PC-9 (cell line): ENCODE measurements around the gene TCEANC. TPM values are rescaled to one million over a fixed set of nuclear protein-coding genes. Genes with fewer than 3 reads are reported as not detected.

Experiments
- BruUV-seq: library from RNA; stranded (reverse); fragments of 400-500 nt; replicated peaks from 2 replicates; lab custom pipeline; 2021; lab: Mats Ljungman, UMichigan
- CTCF ChIA-PET: fragments of 300-600 bp; sonication (Branson Sonifier 250); formaldehyde crosslinking; loops from one replicate; lab custom pipeline; 2022; ENCODE audit warnings: antibody characterized with exemption; lab: Charles Lee
- POLR2A ChIA-PET: fragments of 300-600 bp; sonication (Branson Sonifier 250); formaldehyde crosslinking; loops from one replicate; lab custom pipeline; 2022; ENCODE audit warnings: antibody characterized with exemption; ENCODE audit not compliant: unreplicated experiment; lab: Charles Lee
- DNase-seq, 2 experiments: peaks; one replicate each; pipeline versions ENCODE4 v3.0.0 to v3.0.0-alpha.2; 2015 to 2022; ENCODE audit warnings: mixed read lengths in 1 of 2
- H2AFZ ChIP-seq: fragments of 200-600 bp; sonication (generic); 2 replicates; pipeline ENCODE4 v1.8.1; 2017; ENCODE audit warnings: antibody characterized with exemption
- H3F3A ChIP-seq: fragments of 200-600 bp; sonication (generic); 2 replicates; pipeline ENCODE4 v1.8.1; 2017; ENCODE audit warnings: antibody characterized with exemption, mild to moderate bottlenecking, low read depth; ENCODE audit not compliant: insufficient read depth
- H3K27ac ChIP-seq: fragments of 200-600 bp; sonication (generic); 2 replicates; pipeline ENCODE4 v1.6.1; 2016; ENCODE audit warnings: mixed run types
- H3K27me3 ChIP-seq: fragments of 200-600 bp; sonication (generic); 2 replicates; pipeline ENCODE4 v1.6.1; 2016; ENCODE audit warnings: low read depth, mixed run types; ENCODE audit not compliant: insufficient read depth
- H3K36me3 ChIP-seq: fragments of 200-600 bp; sonication (generic); 2 replicates; pipeline ENCODE4 v1.6.1; 2016; ENCODE audit warnings: low read depth, mixed run types
- H3K4me1 ChIP-seq: fragments of 200-600 bp; sonication (generic); replicated peaks from 2 replicates; pipeline ENCODE4 v1.6.1; 2016; ENCODE audit warnings: mixed run types; ENCODE audit not compliant: insufficient read depth
- H3K4me2 ChIP-seq: fragments of 200-600 bp; sonication (generic); 2 replicates; pipeline ENCODE4 v1.6.1; 2017; ENCODE audit warnings: mixed run types
- H3K4me3 ChIP-seq: fragments of 200-600 bp; sonication (generic); 2 replicates; pipeline ENCODE4 v1.6.1; 2016; ENCODE audit warnings: mixed run types
- H3K79me2 ChIP-seq: fragments of 200-600 bp; sonication (generic); 2 replicates; pipeline ENCODE4 v1.6.1; 2017; ENCODE audit warnings: low read depth, mixed run types
- H3K9me2 ChIP-seq: fragments of 200-600 bp; sonication (generic); 2 replicates; pipeline ENCODE4 v1.8.1; 2017; ENCODE audit warnings: mild to moderate bottlenecking; ENCODE audit not compliant: insufficient read depth
- H3K9me3 ChIP-seq: fragments of 200-600 bp; sonication (generic); 2 replicates; pipeline ENCODE4 v1.8.1; 2016; ENCODE audit warnings: low read depth; ENCODE audit not compliant: insufficient read depth
- H4K20me1 ChIP-seq: fragments of 200-600 bp; sonication (generic); 2 replicates; pipeline ENCODE4 v1.8.1; 2017; ENCODE audit not compliant: insufficient read depth
- CTCF ChIP-seq: fragments of 200-600 bp; sonication (generic); conservative IDR thresholded peaks from 2 replicates; pipeline ENCODE4 v1.6.1; 2017; ENCODE audit warnings: mixed run types, antibody characterized with exemption, mild to moderate bottlenecking, moderate library complexity
- EZH2 ChIP-seq: fragments of 200-600 bp; sonication (generic); IDR thresholded peaks from 2 replicates; pipeline ENCODE4 v1.8.0; 2017; ENCODE audit warnings: antibody characterized with exemption, low read depth
- intact Hi-C: fragments of 100-400 bp; cut with micrococcal nuclease; formaldehyde crosslinking; loops from one replicate; pipeline ENCODE4 v1.10.0; 2022; ENCODE audit not compliant: unreplicated experiment
- total RNA-seq: library from RNA; stranded (reverse); gene quantifications from 2 replicates; pipeline ENCODE4 v1.2.3, GENCODE V29; 2021

The TCEANC gene
- total RNA-seq, 1 experiment from 2014 or later = 0.96 TPM

GRCh38 chrX:13692771-13693231 is 39.9 kb downstream of the TCEANC start:
- Histone ChIP-seq H3K4me3 (peak overlapping the region; percentile 22; the same call in 1 of the 2 replicates), H2AFZ (no peak overlapping the region), H3K9me3 (no peaks in the 10 kb centered on the region), H3K27me3 (no peaks in the 10 kb centered on the region), H3K9me2 (no peaks in the 10 kb centered on the region), H3F3A (peaks cover 30% of the 10 kb centered on the region; the same call in 1 of the 2 replicates), H3K79me2 (peaks cover 85% of the 10 kb centered on the region), H3K4me1 (peaks cover 52% of the 10 kb centered on the region), H3K27ac (peak overlapping the region; percentile 90), H4K20me1 (peaks cover 7% of the 10 kb centered on the region; the same call in 1 of the 2 replicates), H3K36me3 (peaks cover 6% of the 10 kb centered on the region; the same call in 1 of the 2 replicates), H3K4me2 (peak overlapping the region; percentile 96)
- no TSS peak for BruUV-seq
- intact Hi-C loops = loop anchor here (2.0 kb wide), 1 partner anchor 42 kb away; the partner anchor contains the start of genes OFD1 and TRAPPC2
- POLR2A ChIA-PET = interaction anchor here (0.5 kb wide), 1 partner anchor 42 kb away, joined by 6 read pairs; the partner anchor contains the start of genes OFD1 and TRAPPC2
- DNase-seq = no peak
- TF ChIP-seq CTCF (no peak), EZH2 (no peak)
- CTCF ChIA-PET = interaction anchor here (0.8 kb wide), 1 partner anchor 44 kb away, joined by 3 read pairs; no protein-coding TSS in a partner anchor

- intact Hi-C loops = loop anchor here (2.0 kb wide), 1 partner anchor 41 kb away; the partner anchor contains the start of genes OFD1 and TRAPPC2
- Histone ChIP-seq H3K4me3 (peak overlapping the region; percentile 22; the same call in 1 of the 2 replicates), H3K9me3 (no peaks in the 10 kb centered on the region), H3K4me2 (peak overlapping the region; percentile 96), H3F3A (peaks cover 30% of the 10 kb centered on the region; the same call in 1 of the 2 replicates), H4K20me1 (peaks cover 7% of the 10 kb centered on the region; the same call in 1 of the 2 replicates), H3K4me1 (peaks cover 59% of the 10 kb centered on the region), H3K27me3 (no peaks in the 10 kb centered on the region), H3K9me2 (no peaks in the 10 kb centered on the region), H3K79me2 (peaks cover 91% of the 10 kb centered on the region), H3K27ac (peak overlapping the region; percentile 90), H2AFZ (no peak overlapping the region), H3K36me3 (peaks cover 6% of the 10 kb centered on the region; the same call in 1 of the 2 replicates)
- peak; percentile 54 to 81 for DNase-seq
- BruUV-seq = no TSS peak
- ChIA-PET POLR2A (interaction anchor here (0.6 to 1.1 kb wide), 3 partner anchors 20 to 717 kb away, joined by 4 to 27 read pairs (median 11); partner anchors contain the start of genes OFD1 and TRAPPC2), CTCF (interaction anchor here (0.6 to 0.8 kb wide), 2 partner anchors 43 to 905 kb away, joined by 3 read pairs; no protein-coding TSS in a partner anchor)
- TF ChIP-seq EZH2 (no peak), CTCF (no peak)
Observed at GRCh38 chrX:13693341-13693961, 40.5 kb downstream of the TCEANC start.

- intact Hi-C loops = no loop called here
- ChIA-PET CTCF (no interaction called here), POLR2A (interaction anchor here (1.1 kb wide), 1 partner anchor 40 kb away, joined by 11 read pairs; the partner anchor contains the start of genes OFD1 and TRAPPC2)
- H3K79me2 ChIP-seq = peaks cover 97% of the 10 kb centered on the region
- peaks cover 6% of the 10 kb centered on the region; the same call in 1 of the 2 replicates for H3K36me3 ChIP-seq
- H3K9me2 ChIP-seq = no peaks in the 10 kb centered on the region
- peaks cover 64% of the 10 kb centered on the region for H3K4me1 ChIP-seq
- no peaks in the 10 kb centered on the region for H3K27me3 ChIP-seq
- TF ChIP-seq EZH2 (no peak), CTCF (no peak)
- peak overlapping the region; percentile 22; the same call in 1 of the 2 replicates for H3K4me3 ChIP-seq
- DNase-seq = no peak
- no peak overlapping the region for H2AFZ ChIP-seq
- H4K20me1 ChIP-seq = peaks cover 7% of the 10 kb centered on the region; the same call in 1 of the 2 replicates
- no peaks in the 10 kb centered on the region for H3K9me3 ChIP-seq
- peak overlapping the region; percentile 90 for H3K27ac ChIP-seq
- H3K4me2 ChIP-seq = peak overlapping the region; percentile 96
- H3F3A ChIP-seq = peaks cover 30% of the 10 kb centered on the region; the same call in 1 of the 2 replicates
- no TSS peak for BruUV-seq
Observed at GRCh38 chrX:13694359-13694758, 41.4 kb downstream of the TCEANC start.
